SK-N-SH (cell line): ENCODE measurements around the gene PIGP. TPM values are rescaled to one million over a fixed set of nuclear protein-coding genes. Genes with fewer than 3 reads are reported as not detected.

Experiments used
- CTCF ChIA-PET: fragments of 300-600, 350-600 bp; formaldehyde crosslinking; extraction: SDS; loops from one replicate; lab custom pipeline; 2021; lab: Yijun Ruan, JAX
- POLR2A ChIA-PET: fragments of 350-600 bp; sonication (Branson Sonifier 250); formaldehyde crosslinking; extraction: SDS; loops from one replicate; lab custom pipeline; 2020; ENCODE audit warnings: antibody characterized with exemption, inconsistent platforms; lab: Yijun Ruan, JAX
- DNase-seq: peaks from one replicate; pipeline ENCODE4 v3.0.0; 2012
- H2AFZ ChIP-seq: fragments of 200-600 bp; sonication (generic); 2 replicates; pipeline ENCODE4 v1.8.1; 2016; ENCODE audit warnings: antibody characterized with exemption, mild to moderate bottlenecking, low read depth
- H3F3A ChIP-seq: fragments of 200-600 bp; sonication (generic); replicated peaks from 2 replicates; pipeline ENCODE3; 2016; ENCODE audit warnings: antibody characterized with exemption, mild to moderate bottlenecking; ENCODE audit not compliant: insufficient read depth
- H3K27ac ChIP-seq, 2 experiments: fragments of 200-500 bp in 1 of 2; fragments of 200-600 bp in 1 of 2; sonication (Bioruptor generic) in 1 of 2; sonication (generic), shearing (Covaris generic) in 1 of 2; 2 replicates each; pipeline versions ENCODE4 v1.5.1 to v1.6.1; 2014 to 2016; ENCODE audit warnings: low read depth in 2 of 2, inconsistent platforms in 1 of 2, low read length in 1 of 2, mild to moderate bottlenecking in 1 of 2, mixed read lengths in 1 of 2
- H3K27me3 ChIP-seq: fragments of 200-600 bp; sonication (generic), shearing (Covaris generic); 2 replicates; pipeline ENCODE4 v1.6.1; 2016; ENCODE audit warnings: mixed run types; ENCODE audit not compliant: insufficient read depth
- H3K36me3 ChIP-seq, 2 experiments: fragments of 200-500 bp in 1 of 2; fragments of 200-600 bp in 1 of 2; sonication (Bioruptor generic) in 1 of 2; sonication (generic) in 1 of 2; replicated peaks in 1 of 2; 2 replicates each; pipeline versions ENCODE3 to v1.5.1; 2014 to 2016; ENCODE audit warnings: low read length in 1 of 2, mild to moderate bottlenecking in 1 of 2; ENCODE audit not compliant: insufficient read depth in 2 of 2, control insufficient read depth in 1 of 2
- H3K4me1 ChIP-seq, 2 experiments: fragments of 200-500 bp in 1 of 2; fragments of 200-600 bp in 1 of 2; sonication (Bioruptor generic) in 1 of 2; sonication (generic), shearing (Covaris generic) in 1 of 2; 2 replicates each; pipeline versions ENCODE4 v1.5.1 to v1.6.1; 2014 to 2016; ENCODE audit warnings: low read depth in 1 of 2, low read length in 1 of 2, mixed run types in 1 of 2; ENCODE audit not compliant: insufficient read depth in 2 of 2, control insufficient read depth in 1 of 2
- H3K4me2 ChIP-seq: fragments of 200-600 bp; sonication (generic), shearing (Covaris generic); 2 replicates; pipeline ENCODE4 v1.6.1; 2017; ENCODE audit warnings: mixed run types
- H3K4me3 ChIP-seq, 2 experiments: fragments of 200-500 bp in 1 of 2; fragments of 200-600 bp in 1 of 2; sonication (Bioruptor generic) in 1 of 2; sonication (generic), shearing (Covaris generic) in 1 of 2; 2 replicates each; pipeline versions ENCODE4 v1.5.1 to v1.8.1; 2014 to 2016; ENCODE audit warnings: low read depth in 2 of 2, inconsistent platforms in 1 of 2, low read length in 1 of 2, mild to moderate bottlenecking in 1 of 2, mixed read lengths in 1 of 2, moderate library complexity in 1 of 2
- H3K79me2 ChIP-seq: fragments of 200-600 bp; sonication (generic); 2 replicates; pipeline ENCODE4 v1.8.1; 2017; ENCODE audit warnings: mild to moderate bottlenecking; ENCODE audit not compliant: insufficient read depth
- H3K9ac ChIP-seq: fragments of 200-600 bp; sonication (generic); 2 replicates; pipeline ENCODE4 v1.6.1; 2017; ENCODE audit warnings: mixed run types
- H3K9me2 ChIP-seq: fragments of 200-600 bp; sonication (generic); 2 replicates; pipeline ENCODE4 v1.6.1; 2017; ENCODE audit warnings: mixed run types
- H3K9me3 ChIP-seq: fragments of 200-600 bp; sonication (generic); 2 replicates; pipeline ENCODE4 v1.6.1; 2017; ENCODE audit warnings: mixed run types, mild to moderate bottlenecking, moderate library complexity
- H4K20me1 ChIP-seq: fragments of 200-600 bp; sonication (generic); 2 replicates; pipeline ENCODE4 v1.6.1; 2017; ENCODE audit warnings: mild to moderate bottlenecking, mixed run types; ENCODE audit not compliant: insufficient read depth
- EP300 ChIP-seq, 2 experiments: IDR thresholded peaks; 2 replicates each; pipeline versions ENCODE4 v1.4.0 to v1.6.1; 2012; ENCODE audit warnings: borderline replicate concordance in 1 of 2, low read depth in 1 of 2, low read length in 1 of 2
- EZH2phosphoT487 ChIP-seq: fragments of 200-600 bp; sonication (generic); IDR thresholded peaks from 2 replicates; pipeline ENCODE4 v1.6.1; 2017; ENCODE audit warnings: low read depth, mixed run types, mild to moderate bottlenecking, antibody characterized with exemption, moderate library complexity, borderline replicate concordance
- FOSL2 ChIP-seq: IDR thresholded peaks from 2 replicates; pipeline ENCODE4 v1.4.0; 2012; ENCODE audit warnings: low read depth, mild to moderate bottlenecking, moderate library complexity, borderline replicate concordance
- FOXM1 ChIP-seq: IDR thresholded peaks from 2 replicates; pipeline ENCODE4 v1.4.0; 2012; ENCODE audit warnings: low read depth, mild to moderate bottlenecking
- GABPA ChIP-seq: IDR thresholded peaks from 2 replicates; pipeline ENCODE4 v1.4.0; 2012; ENCODE audit warnings: low read depth, mild to moderate bottlenecking
- GATA2 ChIP-seq: sonication (generic); formaldehyde crosslinking; IDR thresholded peaks from 2 replicates; pipeline ENCODE4 v1.5.0; 2020; ENCODE audit warnings: mild to moderate bottlenecking, missing genetic modification reagents
- IRF3 ChIP-seq: fragments of 150-350 bp; IDR thresholded peaks from 2 replicates; pipeline ENCODE4 v1.6.1; 2016; ENCODE audit warnings: mild to moderate bottlenecking, low read depth, low read length
- JUND ChIP-seq: IDR thresholded peaks from 2 replicates; pipeline ENCODE4 v1.4.0; 2012
- NFIC ChIP-seq: IDR thresholded peaks from 2 replicates; pipeline ENCODE4 v1.4.0; 2012; ENCODE audit warnings: borderline replicate concordance
- PBX3 ChIP-seq: IDR thresholded peaks from 2 replicates; pipeline ENCODE4; 2012
- RCOR1 ChIP-seq: fragments of 150-350 bp; IDR thresholded peaks from 2 replicates; pipeline ENCODE4 v1.6.1; 2017; ENCODE audit warnings: antibody characterized with exemption, low read length
- RFX5 ChIP-seq: IDR thresholded peaks from 2 replicates; pipeline ENCODE4 v1.6.1; 2012; ENCODE audit warnings: mild to moderate bottlenecking, improper control_type of control experiment, low read length
- TAF1 ChIP-seq: IDR thresholded peaks from 2 replicates; pipeline ENCODE4 v1.6.1; 2012; ENCODE audit warnings: low read depth, mild to moderate bottlenecking, low read length, moderate library complexity, borderline replicate concordance
- TCF12 ChIP-seq: IDR thresholded peaks from 2 replicates; pipeline ENCODE4 v1.4.0; 2012
- USF1 ChIP-seq: IDR thresholded peaks from 2 replicates; pipeline ENCODE4 v1.4.0; 2012; ENCODE audit warnings: low read depth, borderline replicate concordance
- USF2 ChIP-seq: fragments of 150-350 bp; IDR thresholded peaks from 2 replicates; pipeline ENCODE4 v1.6.1; 2017; ENCODE audit warnings: antibody characterized with exemption, low read length, low read depth, borderline replicate concordance
- WGBS: methylation state at CpG from one replicate; pipeline ENCODE4 v1.1.6; 2017; ENCODE audit warnings: low lambda C conversion rate; 5-methylcytosine and 5-hydroxymethylcytosine counted together
- polyA plus RNA-seq, 3 experiments: library from polyadenylated mRNA; depleted of rRNA; stranded (reverse); fragments of >200 nt; gene quantifications; 2 replicates each; pipeline ENCODE4 v1.2.3, GENCODE V29; 2012
- TF ChIP-seq, protein P1 (sequence below): IDR thresholded peaks from 2 replicates; pipeline ENCODE4 v1.6.1; 2012; ENCODE audit warnings: mild to moderate bottlenecking, low read depth, low read length, moderate library complexity

Gene PIGP
- polyA plus RNA-seq, 1 of the 3 experiments (the other 2 are of a cell fraction) = 28.3 TPM

DNA sequence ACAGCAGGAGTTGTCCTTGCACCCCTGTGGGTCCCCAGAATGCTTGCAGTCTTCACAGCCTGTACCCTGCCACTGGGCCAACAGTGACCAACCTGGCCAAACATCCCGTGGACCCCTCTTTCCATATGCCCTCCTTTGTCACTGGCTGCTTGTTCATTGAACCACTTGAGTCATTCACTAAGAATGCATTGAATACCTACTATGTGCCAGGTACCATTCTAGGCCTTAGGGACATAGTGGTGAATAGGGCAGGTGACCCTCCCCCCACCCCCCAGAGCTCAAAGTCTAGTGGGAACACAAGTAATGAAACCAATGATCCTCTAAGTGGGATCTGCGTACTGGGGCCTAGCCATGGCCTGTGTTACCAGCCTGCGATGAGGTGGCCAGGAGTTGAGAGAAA, 28.2 kb downstream of the PIGP start:
- 88% methylated on average over 3 of the region's 3 CpGs for WGBS
- Histone ChIP-seq H3K36me3 (no peaks in the 10 kb centered on the region), H3K4me2 (no peak overlapping the region), H3K4me1 (no peaks in the 10 kb centered on the region; a peak in 1 of 4 replicates), H3K9me3 (no peaks in the 10 kb centered on the region), H3K79me2 (no peaks in the 10 kb centered on the region), H3K9me2 (no peaks in the 10 kb centered on the region), H3K27ac (no peak overlapping the region), H3K9ac (no peak overlapping the region), H3F3A (no peaks in the 10 kb centered on the region), H2AFZ (no peak overlapping the region), H4K20me1 (no peaks in the 10 kb centered on the region), H3K4me3 (no peak overlapping the region), H3K27me3 (no peaks in the 10 kb centered on the region)
- POLR2A ChIA-PET = no interaction called here
- no peak for DNase-seq
- CTCF ChIA-PET = no interaction called here
- TF ChIP-seq GATA2 = no peak
- no peak for TF ChIP-seq PBX3
- no peak for TF ChIP-seq RFX5
- TF ChIP-seq USF1 = no peak
- TF ChIP-seq TAF1 = no peak

GRCh38 chr21:37043818-37044217, 29.1 kb downstream of the PIGP start:
- 88% methylated on average over 6 of the region's 6 CpGs for WGBS
- no peak overlapping the region for H3K4me3 ChIP-seq
- CTCF ChIA-PET = no interaction called here

More at GRCh38 chr21:37043818-37044217, 29.1 kb downstream of the PIGP start:
- H3K9ac ChIP-seq = no peak overlapping the region
- no peaks in the 10 kb centered on the region for H3K9me2 ChIP-seq
- no peaks in the 10 kb centered on the region for H3K36me3 ChIP-seq
- TF ChIP-seq RCOR1 (no peak), IRF3 (no peak), GABPA (no peak), GATA2 (no peak), JUND (no peak), USF2 (no peak), PBX3 (no peak), NFIC (no peak), TCF12 (no peak), FOXM1 (no peak), EP300 (IDR thresholded peaks at IDR 0.05; ENCODE audit: borderline replicate concordance in 1 of 2, low read depth in 1 of 2, low read length in 1 of 2) (no peak), EZH2phosphoT487 (no peak), RFX5 (no peak), FOSL2 (no peak)
- TF ChIP-seq, protein P1, sequence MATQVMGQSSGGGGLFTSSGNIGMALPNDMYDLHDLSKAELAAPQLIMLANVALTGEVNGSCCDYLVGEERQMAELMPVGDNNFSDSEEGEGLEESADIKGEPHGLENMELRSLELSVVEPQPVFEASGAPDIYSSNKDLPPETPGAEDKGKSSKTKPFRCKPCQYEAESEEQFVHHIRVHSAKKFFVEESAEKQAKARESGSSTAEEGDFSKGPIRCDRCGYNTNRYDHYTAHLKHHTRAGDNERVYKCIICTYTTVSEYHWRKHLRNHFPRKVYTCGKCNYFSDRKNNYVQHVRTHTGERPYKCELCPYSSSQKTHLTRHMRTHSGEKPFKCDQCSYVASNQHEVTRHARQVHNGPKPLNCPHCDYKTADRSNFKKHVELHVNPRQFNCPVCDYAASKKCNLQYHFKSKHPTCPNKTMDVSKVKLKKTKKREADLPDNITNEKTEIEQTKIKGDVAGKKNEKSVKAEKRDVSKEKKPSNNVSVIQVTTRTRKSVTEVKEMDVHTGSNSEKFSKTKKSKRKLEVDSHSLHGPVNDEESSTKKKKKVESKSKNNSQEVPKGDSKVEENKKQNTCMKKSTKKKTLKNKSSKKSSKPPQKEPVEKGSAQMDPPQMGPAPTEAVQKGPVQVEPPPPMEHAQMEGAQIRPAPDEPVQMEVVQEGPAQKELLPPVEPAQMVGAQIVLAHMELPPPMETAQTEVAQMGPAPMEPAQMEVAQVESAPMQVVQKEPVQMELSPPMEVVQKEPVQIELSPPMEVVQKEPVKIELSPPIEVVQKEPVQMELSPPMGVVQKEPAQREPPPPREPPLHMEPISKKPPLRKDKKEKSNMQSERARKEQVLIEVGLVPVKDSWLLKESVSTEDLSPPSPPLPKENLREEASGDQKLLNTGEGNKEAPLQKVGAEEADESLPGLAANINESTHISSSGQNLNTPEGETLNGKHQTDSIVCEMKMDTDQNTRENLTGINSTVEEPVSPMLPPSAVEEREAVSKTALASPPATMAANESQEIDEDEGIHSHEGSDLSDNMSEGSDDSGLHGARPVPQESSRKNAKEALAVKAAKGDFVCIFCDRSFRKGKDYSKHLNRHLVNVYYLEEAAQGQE = no peak
- no peak overlapping the region for H3K27ac ChIP-seq
- no peaks in the 10 kb centered on the region; a peak in 1 of 4 replicates for H3K4me1 ChIP-seq
- POLR2A ChIA-PET = no interaction called here
- H3K79me2 ChIP-seq = no peaks in the 10 kb centered on the region
- H4K20me1 ChIP-seq = no peaks in the 10 kb centered on the region
- no peak for DNase-seq
- H3K27me3 ChIP-seq = no peaks in the 10 kb centered on the region
- no peaks in the 10 kb centered on the region for H3F3A ChIP-seq
- no peaks in the 10 kb centered on the region for H3K9me3 ChIP-seq
- no peak overlapping the region for H3K4me2 ChIP-seq
- H2AFZ ChIP-seq = no peak overlapping the region
